NCI-H1694 (cell line): ENCODE measurements around the gene SCOC.

Source experiments
- DNase-seq: peaks from one replicate; lab custom pipeline; 2025; lab: John Stamatoyannopoulos, UW

SCOC gene

DNA sequence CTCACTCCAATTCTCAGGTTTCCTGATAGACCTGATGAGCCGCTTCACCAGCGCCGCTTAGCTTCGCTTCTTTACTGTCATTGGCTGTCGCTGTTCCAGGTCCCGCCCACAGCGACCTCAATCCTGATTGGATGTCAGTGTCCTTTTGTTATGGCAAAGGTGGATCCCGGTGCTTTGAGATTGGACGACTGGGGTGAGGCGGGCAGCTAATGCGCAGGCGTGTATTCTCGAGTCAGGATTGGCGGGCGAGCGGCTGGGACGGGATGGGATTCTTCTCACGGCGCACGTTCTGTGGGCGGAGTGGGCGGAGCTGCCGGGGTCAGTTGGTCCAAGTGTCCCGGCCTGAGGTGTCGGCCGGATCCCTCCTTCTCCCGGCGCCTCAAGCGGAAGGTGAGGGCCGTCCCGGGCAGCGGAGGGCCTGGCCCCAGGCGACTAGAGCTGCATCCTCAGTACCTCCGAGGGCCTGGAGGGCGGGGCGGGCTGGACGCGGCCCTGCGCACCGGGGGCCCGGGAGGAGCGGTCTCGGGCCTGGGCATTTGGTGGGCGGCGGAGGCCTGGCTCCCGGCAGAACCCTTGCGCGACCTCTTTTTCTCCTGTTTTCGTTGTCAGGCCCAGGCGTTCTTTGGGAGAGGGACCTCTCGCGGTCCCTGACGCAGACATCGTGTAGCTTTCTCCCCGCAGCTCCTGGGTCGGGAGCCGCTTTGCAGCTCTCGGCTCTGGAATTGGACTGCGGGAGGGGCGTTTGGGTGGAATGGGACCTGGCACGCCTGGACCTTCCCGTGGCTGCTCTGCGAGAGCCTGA, at the start of gene SCOC:
TSS of gene SCOC (plus strand) at position 319 of the 802 bp plus-strand sequence. CDS start 5,525 bp downstream, outside the sequence.
- DNase-seq, result peak; percentile 98

DNA sequence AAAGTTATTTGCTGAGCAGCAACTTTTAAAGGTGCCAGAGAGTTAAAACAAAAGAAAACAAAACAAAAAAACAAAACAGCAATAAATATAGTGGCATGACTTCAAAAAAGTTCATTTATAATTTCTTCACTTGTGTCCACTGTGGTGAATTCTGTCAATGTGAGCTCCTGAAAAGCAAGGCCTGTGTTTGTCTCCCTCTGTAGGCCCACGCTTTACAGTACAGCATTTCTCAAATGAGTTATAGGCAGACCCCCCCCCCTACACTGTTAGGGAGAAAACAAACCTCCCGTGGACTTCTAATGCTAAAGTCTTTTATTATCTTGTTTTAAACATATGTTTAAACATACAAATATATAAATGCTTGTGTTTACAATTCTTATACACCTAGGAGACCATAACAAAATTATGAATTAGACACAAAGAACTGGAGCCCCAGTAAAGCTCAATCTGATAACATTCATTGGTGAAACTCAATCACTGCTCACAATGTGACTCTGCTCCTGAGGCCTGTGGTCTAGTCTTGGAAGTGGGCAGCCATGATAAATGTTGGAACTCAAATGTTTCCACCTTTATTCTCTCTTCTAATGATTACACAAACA, 47.0 kb upstream of the SCOC start:
- no peak for DNase-seq

DNA sequence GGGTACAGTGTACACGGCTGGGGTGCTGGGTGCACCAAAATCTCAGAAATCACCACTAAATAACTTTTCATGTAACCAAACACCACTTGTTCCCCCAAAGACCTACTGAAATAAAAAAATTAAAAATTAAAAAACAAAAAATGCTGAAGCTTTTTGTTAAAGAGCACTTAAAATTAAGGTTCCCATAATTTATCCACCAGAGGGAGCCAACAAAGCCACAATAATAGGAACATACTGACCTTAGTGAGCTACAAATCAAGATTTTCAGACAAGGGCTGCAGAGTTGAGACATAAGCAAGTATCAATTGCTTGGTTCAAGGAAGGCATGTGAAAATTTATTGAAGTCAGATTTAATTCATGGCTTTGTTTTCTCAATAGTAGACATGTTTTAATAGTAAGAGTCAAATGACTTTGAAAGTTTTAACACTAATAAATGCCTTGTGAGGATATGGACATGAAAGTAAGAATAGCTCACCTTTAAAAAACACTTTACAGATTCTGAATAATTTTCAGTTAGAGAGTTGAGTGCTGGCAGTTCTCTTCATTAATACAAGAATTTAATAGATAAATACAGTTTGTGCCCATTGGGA, 43.0 kb upstream of the SCOC start:
- DNase-seq, result peak; percentile 4

DNA sequence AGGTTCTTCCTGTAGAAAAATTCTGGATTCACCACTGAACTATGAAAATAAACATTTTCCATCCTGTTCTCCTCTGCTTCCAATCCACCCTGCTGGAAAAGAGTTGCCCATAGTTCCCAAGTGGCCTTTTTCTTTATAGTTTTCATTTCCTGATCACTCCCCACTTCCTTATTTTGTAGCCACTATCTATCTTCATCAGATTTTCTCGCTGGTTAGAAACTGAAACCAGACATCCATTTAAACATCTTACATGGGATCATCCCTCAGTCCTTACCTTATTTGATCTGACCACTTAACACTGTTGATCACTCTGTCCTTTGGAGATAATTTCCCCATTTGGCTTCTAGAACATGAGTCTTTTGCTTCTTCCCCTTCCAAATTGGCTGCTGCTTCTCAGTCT, 42.2 kb upstream of the SCOC start:
- no peak for DNase-seq

DNA sequence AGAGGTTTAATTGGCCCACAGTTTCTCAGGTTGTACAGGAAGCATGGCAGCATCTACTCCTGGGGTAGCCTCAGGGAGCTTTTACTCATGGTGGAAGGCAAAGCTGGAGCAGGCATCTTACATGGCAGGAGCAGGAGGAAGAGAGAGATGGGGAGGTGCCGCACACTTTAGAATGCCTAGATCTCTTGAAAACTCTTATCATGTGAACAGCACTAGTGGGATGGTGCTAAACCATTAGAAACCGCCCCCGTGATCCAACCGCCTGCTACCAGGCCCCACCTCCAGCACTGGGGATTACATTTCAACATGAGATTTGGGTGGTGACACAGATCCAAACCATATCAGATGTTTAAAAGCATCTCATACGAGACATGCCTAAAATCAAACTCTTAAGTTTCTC, 41.6 kb upstream of the SCOC start:
- DNase-seq, result no peak

DNA sequence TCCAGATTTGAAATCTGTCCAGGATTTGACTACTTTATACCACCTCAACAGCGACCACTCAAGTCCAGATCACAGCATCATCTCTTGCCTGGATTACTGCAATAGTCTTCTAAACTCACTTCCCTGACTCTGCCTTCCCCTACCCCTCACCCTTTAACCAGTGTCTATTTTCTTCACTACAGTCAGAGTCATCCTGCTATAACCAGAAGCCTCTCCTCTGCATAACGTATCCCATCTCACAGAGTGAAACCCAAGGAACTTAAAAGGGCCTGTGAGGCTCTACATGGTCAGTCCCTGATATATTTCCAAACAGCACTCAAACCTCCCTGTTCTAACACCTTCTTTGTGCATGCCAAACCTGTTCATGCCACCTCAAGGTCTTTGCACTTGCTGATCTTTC, 40.7 kb upstream of the SCOC start:
- DNase-seq, result no peak

DNA sequence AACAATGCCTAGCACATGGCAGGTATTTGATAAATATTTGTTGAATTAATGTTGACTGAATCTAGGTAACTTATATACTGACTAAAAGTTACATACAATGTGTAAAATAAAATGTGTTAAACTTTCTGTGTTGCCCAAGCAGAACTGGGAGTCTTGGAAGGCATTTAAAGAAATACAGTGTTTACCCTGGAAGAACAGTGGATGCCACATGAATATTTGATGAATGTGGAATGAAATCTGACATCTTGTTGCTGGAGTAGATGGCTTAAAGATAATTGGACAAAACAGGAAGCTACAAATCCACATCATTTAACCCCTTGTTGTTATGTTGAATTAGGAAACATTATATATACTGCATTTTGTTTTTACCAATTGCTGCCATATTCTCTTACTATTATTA, 39.9 kb upstream of the SCOC start:
- DNase-seq, result no peak

DNA sequence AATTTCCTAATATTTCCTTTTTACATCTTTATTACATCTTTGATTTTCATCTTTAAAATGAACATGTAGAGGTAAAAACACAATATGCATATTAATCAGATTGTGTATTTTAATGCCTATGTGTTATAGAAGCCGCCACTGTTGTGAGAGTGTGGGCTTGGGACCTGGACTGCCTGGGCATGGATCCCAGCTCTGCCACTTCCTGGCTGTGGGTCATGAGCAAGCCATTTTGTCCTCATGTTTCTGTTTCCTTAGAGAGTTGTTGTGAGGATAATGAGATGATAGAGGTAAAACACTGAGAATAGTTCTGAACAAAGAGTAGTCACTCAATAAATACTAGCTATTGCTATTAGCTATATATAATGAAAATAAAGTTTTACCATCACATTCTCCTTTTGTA, 38.4 kb upstream of the SCOC start:
- DNase-seq, result no peak

DNA sequence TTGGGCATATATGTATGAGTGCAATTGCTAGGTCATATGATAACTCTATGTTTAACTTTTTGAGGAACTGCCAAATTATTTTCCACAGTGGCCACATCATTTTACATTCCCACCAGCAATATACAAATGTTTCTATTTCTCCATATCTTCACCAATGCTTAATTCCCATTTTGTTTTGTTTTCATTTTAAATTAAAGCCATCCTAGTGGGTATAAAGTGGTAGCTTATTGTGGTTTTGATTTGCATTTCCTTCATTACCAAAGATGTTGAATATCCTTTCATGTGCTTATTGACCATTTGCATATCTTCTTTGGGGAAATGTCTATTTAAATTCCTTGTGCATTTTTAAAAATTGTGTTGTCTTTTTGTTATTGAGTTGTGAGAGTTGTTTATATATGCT, 36.7 kb upstream of the SCOC start:
- no peak for DNase-seq

DNA sequence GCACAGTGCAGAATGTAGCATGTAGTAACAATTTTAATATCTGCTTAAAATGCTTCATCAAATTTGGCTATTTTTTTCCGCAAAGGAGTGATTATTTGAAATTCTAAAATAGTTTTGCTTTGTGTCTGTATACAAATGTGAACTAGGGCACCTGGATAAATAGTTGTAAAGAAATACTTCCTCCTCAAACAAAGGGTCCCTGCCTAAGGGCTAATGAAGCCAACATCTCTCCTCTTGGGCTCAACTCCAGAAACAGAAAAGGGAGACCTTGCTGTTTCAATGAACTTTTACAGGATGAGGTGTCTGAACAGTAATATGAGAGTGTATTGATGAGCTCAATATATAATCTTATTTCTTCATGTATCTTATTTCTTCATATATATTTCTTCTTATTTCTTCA, 30.8 kb upstream of the SCOC start:
- no peak for DNase-seq

DNA sequence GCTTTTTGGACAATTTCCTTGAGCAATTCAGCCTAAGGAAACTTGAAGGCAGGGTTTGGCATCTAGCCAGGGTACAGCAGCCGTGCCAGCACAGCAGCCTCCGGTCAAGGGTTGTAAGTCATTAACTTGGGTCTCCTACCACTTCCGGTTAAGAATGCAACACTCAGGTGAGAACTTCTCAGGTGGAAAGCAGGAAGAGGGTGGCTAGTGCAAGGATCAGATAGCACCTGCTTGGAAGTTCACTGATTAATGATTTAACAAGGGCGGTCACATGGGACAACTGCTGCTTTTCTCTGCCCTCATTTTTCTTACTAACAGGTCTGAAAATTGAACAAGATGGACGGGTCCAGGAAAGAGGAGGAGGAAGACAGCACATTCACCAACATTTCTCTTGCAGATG, 30.1 kb upstream of the SCOC start:
- no peak for DNase-seq

DNA sequence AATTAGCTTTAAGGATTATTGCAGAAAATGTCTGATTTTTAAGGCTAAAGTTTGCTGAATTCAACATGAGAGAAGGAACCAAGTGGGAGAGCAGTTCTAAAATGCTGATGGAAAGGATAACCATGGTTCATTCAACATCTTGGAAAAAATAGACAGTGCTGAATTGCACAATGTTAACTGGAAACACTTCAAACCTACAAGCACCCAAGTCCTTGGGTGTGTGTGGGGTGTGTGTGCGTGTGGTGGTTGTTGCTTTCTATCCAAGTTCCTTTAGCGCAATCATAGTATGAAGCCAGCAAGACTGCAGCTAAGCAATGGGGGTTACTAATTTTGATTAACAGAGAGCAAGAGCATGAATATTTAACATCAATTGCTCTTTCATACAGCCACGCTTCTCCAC, 29.3 kb upstream of the SCOC start:
- DNase-seq, result no peak

DNA sequence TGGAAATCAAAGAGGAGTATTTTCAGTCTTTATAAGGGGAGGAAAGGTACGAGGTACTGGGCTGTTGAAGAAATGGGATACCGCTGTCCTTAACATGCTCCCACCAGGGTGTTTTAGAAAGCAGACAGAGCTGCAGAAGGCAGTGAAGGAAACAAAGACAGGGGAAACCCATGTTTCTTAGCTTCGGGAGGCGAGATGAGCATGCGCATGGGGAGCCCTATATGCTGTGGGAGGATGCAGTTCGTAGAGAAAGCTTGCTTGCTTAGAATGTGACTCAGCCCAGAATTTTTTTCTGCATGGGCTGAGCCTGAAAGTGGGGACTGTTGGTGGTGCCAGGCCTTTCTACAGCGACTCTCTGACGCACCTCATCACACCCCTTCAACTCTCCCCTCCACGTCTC, 28.8 kb upstream of the SCOC start:
- no peak for DNase-seq

DNA sequence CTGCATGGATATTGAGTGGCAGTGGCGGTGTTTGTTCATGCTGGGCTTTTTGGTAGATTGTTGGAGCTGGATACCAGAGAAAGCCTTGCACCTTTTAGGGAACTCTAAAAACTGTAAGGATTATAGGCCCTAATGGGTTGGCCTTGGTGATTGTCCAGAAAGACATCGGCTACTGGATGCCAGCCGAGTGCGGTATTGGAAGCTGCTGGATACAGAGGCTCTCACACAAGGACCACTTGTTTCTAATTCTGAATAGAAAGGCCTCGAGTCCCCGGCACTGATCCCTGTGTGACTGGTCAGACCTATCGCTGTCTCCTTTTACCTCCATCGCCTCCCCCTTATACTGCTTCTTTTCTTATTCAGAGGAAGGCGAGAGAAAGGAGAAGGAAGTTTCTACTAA, 27.3 kb upstream of the SCOC start:
- DNase-seq, result no peak

DNA sequence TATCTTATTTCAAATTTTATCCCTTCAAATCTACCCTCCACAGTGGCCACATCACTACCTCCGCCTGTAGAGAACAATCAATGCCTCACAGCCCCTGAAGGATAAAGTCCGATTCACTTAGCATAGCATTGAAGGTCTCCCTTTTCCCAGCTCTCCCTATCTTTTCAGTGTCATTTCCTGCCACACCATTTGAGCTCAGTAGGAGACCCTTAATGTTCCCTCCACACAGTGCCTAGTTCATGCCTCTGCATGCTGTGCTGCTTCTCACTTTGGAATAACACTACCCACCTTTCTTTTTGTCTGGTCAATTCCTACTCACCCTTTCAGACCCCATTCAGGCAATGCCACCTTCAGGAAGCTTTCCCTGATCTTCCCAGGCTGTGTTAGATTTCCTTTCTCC, 23.6 kb upstream of the SCOC start:
- DNase-seq, result no peak

DNA sequence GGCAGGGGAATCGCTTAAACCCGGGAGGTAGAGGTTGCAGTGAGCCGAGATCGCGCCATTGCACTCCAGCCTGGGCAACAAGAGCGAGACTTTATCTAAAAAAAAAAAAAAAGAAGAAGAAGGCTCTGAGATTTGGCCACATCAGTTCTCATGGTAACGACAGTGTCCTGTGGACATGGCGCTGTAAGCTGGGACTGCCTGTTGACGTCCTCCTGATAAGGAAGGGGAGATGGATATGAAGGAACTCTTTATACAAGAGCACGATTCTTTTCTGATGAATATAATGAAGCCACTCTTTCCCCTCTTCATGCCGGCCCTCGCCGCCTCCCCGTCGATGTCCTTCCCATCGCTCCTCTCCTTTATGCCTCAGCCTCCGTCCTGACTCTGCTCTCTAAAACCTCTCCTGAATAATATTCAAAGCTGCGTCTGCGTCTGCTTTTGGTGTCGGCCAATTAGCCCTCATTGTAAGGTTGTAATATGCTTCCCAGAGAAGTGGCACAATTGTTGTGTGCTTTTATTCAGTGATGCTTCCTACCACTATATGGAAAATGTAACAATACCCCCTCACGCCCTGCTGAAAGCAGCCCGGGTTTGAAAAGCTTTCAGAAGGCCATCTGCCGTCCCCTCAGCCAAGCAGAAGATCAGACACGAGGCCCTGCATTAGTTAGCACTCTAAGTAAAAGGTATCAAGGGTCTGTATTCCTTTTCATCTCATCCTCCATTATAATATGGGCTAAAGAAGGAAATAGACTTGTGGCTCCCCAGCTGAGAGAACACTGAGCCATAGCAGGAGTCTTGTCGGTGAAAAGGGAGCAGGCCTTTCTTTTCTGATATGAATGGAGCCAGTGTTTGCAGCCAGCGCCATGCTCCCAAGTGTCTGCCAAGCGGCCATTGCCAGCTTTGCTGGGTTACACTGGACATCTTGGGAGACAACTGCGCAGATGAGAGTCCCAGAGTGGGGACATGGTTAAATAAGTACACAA, 22.1 kb upstream of the SCOC start:
- no peak for DNase-seq

DNA sequence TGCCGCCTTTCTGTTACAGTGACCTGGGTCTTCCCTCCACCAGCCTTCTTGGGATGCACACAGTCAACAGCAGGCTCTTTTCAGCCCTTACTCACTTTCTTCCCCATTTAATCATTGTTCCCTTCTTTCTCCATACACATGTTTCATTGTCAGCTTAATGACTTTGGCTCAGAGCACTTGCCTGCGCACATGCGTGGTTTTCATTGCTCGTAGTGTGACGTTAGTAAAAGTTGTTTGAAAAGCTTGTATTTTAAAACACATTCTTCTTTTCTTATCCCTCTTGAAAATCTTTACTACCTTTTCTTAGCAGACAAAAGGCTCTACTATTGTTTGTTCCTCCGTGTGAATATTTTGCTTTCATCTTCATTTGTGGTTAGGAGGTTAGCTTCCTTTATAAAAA, 19.7 kb upstream of the SCOC start:
- no peak for DNase-seq

DNA sequence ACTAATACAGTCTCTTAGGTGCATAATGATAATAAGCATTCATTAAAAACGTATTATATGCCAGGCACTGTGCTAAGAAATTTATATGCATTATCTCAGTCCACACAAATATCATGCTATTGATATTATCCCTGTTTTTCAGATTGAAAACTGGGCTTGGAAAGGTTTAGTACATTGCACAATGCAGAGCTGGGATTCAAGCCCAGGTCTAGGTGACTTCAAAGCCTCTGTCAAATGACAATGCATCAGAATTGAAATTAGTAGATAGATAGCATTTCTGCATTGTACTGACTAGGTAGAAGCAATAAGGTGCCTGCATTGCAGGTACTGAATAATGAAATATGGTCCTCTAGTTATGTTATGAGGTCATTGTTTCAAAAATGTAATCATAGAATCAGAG, 18.2 kb upstream of the SCOC start:
- no peak for DNase-seq

DNA sequence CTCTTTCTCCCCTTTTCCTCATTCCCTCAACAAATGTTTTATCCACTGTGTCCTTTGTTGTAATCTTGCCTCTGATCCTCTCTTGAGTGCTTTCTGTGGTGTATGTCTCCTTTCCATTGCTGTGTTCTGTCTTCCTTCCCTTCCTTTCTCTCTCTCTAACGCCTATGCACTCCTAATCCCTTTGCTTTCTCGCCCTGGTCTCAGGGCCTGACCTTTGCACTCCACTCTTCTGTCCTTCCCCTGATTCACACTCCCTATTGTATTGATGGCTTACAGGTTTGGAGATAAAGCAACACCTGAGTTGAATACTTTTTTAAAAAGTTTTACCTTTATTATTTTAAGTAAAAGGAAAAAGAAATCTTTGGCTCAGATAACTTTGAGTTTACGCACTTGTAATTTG, 15.6 kb upstream of the SCOC start:
- DNase-seq, result no peak

DNA sequence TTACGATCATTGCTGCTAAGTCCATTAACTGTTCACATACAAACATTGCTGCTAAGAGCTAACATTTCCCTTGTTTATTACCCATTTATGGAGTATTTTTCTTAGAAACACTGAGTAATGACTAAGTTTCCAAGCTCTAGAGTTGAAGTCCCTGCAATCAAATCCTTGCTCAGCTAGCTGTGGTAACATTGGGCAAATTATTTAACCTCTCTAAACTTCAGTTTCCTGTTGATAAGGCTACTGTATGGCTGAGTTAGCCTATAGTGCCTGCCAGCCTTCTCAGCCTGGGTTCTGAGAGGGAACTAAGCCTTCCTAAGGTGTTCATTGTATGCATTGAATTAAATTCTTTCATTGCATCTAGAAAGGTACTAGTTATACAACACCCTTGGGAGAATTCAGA, 15.2 kb upstream of the SCOC start:
- no peak for DNase-seq

DNA sequence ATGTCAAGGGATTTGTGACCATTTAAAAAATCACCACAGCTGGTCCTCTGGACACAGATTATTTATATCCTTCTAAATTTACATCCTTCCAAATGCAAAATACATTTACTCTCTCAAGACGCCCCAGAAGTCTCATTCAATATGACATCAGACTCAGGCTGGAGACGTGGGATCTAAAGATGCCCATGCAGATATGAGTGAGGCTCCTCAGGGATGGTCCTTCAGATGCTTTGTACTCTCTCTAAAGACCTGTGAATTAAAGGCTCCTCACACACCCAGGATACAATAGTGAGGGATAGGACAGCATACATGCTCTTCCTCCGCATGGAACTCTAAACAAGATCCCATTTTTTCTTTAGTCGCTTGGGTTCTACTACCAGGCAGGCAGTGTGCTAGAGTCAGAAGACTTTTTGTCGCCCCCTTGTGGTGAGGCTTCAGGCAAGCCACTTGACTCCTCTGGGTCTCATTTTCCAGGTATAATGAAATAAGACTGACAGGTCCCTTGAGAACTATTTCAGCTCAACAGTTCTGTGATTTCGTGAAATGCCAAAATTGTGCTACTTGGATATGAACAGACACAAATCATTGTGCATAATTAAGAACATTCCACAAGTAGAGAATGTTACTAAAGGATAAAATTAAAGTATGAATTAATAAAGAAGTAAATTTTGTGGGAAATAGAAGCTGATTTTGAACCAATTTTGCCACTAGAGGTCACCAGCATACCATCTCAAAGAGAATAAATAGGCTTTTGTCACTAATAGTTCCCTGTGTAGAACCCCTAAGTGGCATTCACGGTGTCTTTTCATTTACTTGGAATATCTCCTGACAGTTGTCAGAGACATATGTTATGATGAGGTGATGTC, 13.7 kb upstream of the SCOC start:
- DNase-seq, result peak; percentile 88
